SJSA1 (cell line): ENCODE data around the gene TMSB15C. TPM values are rescaled to one million over a fixed set of nuclear protein-coding genes. Genes with fewer than 3 reads are reported as not detected.
A peak's percentile ranks its signal among the peaks of the same experiment; 100 is the strongest.
"Not testable (repeated sequence)": the region's sequence is repeated elsewhere in the genome, so short reads cannot be mapped to it uniquely, and the experiment has no call there.

ENCODE experiments used
- DNase-seq, 2 experiments: peaks; one replicate each; pipeline ENCODE4 v3.0.0-alpha.2; 2015 to 2020; ENCODE audit warnings: low spot score in 2 of 2, low read depth in 1 of 2
- H3K27ac ChIP-seq: fragments of 250-450 bp; sonication (Bioruptor Pico); 2 replicates; pipeline ENCODE4 v1.5.1; 2020; ENCODE audit warnings: mild to moderate bottlenecking, moderate library complexity
- H3K27me3 ChIP-seq: fragments of 250-450 bp; sonication (Bioruptor Pico); replicated peaks from 2 replicates; pipeline ENCODE4 v1.5.1; 2020; ENCODE audit warnings: mild to moderate bottlenecking, moderate library complexity
- H3K36me3 ChIP-seq: fragments of 250-450 bp; sonication (Bioruptor Pico); 2 replicates; pipeline ENCODE4 v1.5.1; 2020; ENCODE audit warnings: mild to moderate bottlenecking
- H3K4me1 ChIP-seq: fragments of 250-450 bp; sonication (Bioruptor Pico); replicated peaks from 2 replicates; pipeline ENCODE4 v1.6.1; 2021; ENCODE audit warnings: mild to moderate bottlenecking
- H3K4me3 ChIP-seq: fragments of 250-450 bp; sonication (Bioruptor Pico); 2 replicates; pipeline ENCODE4 v1.5.1; 2020; ENCODE audit warnings: mild to moderate bottlenecking
- H3K9me3 ChIP-seq: fragments of 250-450 bp; sonication (Bioruptor Pico); replicated peaks from 2 replicates; pipeline ENCODE4 v1.5.1; 2020; ENCODE audit warnings: mild to moderate bottlenecking
- total RNA-seq: library from RNA; depleted of rRNA; stranded (reverse); fragments of >200 nt; shearing (Covaris generic); gene quantifications from 2 replicates; pipeline ENCODE4 v1.2.3, GENCODE V29; 2014; rRNA removed

The TMSB15C gene
- 3.1 and 5.8 TPM in 2 replicates for total RNA-seq

DNA sequence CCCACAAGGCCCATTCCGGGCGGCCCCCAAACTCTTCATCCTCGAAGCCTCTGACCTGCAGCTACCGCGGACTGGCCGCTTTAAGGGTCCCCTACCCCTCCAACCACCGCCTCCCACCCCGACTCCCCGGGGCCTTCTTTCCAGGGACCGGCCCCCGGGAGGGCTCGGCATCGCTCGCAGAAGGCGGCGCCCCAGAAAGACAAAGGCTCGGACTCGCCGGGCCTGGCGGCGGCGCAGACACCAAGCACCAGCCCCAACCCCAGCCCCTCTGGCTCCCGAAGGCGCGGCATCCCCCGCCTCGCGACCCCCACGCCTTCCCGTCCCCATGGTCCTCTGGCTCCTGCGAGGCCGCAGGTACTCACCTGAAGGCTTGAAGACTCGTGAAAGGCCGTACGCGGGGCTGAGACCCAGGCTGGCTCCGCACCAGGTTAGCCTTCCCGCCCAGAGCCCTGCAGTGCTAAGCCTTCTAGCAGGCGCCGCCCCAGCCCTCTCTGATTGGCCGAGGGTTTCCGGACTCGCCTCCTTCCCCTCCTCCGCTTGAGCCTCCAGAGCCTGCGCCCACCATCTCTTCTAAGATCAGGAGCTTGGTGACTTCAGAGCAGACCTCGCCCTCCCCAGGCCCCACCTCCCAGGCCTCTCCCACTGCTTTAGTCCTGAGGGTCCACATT lies at the start of gene TMSB15C:
Gene TMSB15C (minus strand): TSS at position 459 of the 668 bp plus-strand sequence.
- DNase-seq, H3K36me3 ChIP-seq: not testable (repeated sequence)

DNA sequence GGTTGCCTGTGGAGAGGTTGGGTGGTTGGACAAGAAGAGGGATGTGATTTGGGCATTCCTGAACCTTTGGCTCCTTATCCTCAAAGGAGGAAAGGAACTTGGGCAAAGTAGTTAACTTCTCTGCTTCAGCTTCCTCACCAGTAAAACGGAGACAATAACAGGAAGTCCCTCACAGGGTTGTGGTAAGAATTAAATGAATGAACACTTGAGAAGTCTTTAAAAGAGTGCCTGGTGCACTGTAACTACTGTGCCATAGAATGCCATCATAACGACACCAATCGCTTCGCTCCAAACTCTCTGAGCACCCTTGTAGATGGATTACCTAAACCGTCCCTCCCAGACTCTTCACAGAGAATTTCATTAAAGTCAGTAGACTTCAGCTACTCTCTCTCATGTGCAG lies 46.8 kb upstream of the TMSB15C start:
- Histone ChIP-seq H3K9me3 (no peaks in the 10 kb centered on the region), H3K4me3 (no peak overlapping the region)

More for the DNA sequence above, at the start of gene TMSB15C:
- H3K4me1 ChIP-seq, H3K27me3 ChIP-seq, H3K4me3 ChIP-seq, H3K27ac ChIP-seq, H3K9me3 ChIP-seq: not testable (repeated sequence)

DNA sequence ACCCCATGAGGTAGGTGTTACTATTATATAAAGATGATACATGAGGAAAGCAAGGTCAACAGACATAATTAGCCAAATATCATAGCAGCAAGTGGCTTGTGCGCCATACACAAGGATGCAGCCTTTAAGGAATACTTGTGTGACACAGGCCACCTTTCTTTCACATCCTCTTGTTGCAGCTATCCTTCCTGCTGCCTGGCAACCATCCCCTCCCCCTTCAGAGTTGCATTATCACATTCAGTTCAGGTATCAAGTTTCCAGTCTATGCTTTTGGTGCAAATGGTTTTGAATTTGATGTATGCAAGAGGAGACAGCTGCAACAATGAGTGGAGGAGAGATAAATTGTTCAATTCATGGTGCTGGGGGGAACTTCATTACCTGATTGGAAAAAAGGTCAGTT lies 42.7 kb upstream of the TMSB15C start:
- H3K4me1 ChIP-seq: no peaks in the 10 kb centered on the region
- no peaks in the 10 kb centered on the region for H3K27me3 ChIP-seq
- H3K9me3 ChIP-seq: no peaks in the 10 kb centered on the region
- H3K36me3 ChIP-seq: no peaks in the 10 kb centered on the region
- no peak for DNase-seq
- H3K27ac ChIP-seq: no peak overlapping the region
- no peak overlapping the region for H3K4me3 ChIP-seq

More for the DNA sequence above, 46.8 kb upstream of the TMSB15C start:
- Histone ChIP-seq H3K4me1 (no peaks in the 10 kb centered on the region), H3K27me3 (no peaks in the 10 kb centered on the region), H3K27ac (no peak overlapping the region), H3K36me3 (no peaks in the 10 kb centered on the region)
- no peak for DNase-seq

DNA sequence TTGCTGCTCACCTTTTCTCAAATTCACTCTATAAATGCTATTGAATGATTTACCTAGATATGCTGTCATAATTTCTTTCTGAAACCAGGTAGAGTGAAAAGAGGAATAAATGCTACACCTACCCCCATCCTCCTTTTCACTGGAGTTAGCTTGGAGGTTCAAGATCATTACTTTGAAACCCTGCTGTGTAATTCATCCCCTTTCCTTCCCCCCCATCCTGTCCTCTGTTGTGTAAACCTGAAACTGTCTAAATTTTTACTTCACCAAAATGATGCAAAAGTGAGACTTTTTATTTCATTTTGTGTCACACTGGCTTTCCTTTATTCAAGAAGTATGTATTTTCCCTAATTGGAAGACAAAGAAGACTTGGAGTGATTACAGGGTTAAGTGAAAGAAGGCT lies 41.7 kb upstream of the TMSB15C start:
- Histone ChIP-seq H3K4me3 (no peak overlapping the region), H3K4me1 (no peaks in the 10 kb centered on the region), H3K9me3 (no peaks in the 10 kb centered on the region), H3K27ac (no peak overlapping the region), H3K27me3 (no peaks in the 10 kb centered on the region), H3K36me3 (no peaks in the 10 kb centered on the region)
- no peak for DNase-seq

DNA sequence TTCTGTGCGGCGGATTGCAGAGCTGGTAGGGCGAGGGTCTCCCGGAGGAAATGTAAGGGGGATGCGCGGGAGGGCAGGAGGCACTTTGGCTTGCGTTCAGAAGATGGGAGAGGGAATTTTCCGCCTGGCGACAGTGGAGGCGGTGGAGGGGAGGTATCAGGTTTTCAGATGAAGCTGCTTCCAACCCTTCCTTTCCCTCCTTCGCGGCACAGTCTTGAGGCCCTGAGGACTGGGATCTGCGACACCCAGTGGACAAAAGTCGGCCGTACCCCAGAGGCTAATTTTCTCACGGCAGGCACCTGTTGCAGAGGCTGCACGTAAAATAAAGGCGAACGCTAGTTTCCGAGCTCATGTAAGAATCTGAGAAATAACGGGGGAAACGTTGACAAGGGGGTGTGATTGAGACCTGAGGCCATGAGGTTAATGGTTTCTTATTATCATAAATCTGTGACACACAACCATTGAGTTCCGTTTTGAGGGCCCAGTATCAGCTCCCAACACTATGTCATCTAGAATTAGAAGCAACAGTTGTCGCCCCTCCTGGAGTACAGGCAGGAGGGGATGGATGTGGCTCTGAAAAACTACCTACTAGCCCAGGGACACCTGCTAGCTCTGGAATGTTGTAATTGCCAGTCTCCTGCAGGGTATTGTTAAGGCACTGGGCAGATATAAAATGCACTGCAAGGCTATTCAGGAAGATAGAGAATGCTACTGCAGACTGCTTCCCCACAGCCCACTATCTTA lies 37.4 kb upstream of the TMSB15C start:
- peak overlapping the region; percentile 53; the same call in 1 of the 2 replicates for H3K4me3 ChIP-seq
- no peaks in the 10 kb centered on the region for H3K27me3 ChIP-seq
- no peaks in the 10 kb centered on the region for H3K9me3 ChIP-seq
- peak; percentile 33 to 47 for DNase-seq
- no peaks in the 10 kb centered on the region for H3K4me1 ChIP-seq
- no peak overlapping the region for H3K27ac ChIP-seq
- no peaks in the 10 kb centered on the region for H3K36me3 ChIP-seq

DNA sequence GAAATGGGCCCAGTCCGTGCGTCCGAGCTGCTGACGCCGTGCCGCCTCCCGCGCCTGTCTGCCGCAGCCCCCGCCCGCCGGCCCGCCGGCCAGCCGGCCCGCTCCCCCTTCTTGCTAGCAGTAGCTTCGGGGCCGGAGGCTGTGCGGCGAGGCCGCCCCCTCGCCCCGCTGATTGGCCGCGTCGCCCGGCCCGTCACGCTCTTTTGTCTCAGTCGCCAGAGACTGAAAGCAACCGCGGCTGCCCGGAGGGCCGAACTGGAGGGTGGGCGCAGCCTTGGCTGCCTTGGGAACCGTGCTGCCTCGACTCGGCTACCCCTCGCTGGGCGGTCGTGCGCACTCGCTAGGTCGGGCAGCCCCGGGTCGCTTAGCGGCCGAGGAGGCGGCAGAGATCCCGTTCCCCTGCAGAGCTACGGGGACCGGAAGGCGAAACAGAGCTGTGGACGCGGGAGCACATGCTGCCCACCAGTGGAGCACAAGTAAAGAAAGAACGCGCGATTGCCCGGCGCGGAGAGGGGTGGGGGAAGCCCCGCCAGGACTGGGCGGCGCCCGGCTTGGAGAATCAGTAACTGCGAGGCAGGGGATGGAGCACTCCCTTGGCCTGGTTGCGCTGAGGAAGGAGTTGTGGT lies 36.4 kb upstream of the TMSB15C start, which contains the start of gene ZCCHC18:
Gene ZCCHC18 (plus strand): TSS at position 198 of the 626 bp plus-strand sequence. CDS start 1,589 bp downstream, outside the sequence.
- peak within 1 kb of the TSS; percentile 53 for H3K4me3 ChIP-seq
- H3K27me3 ChIP-seq: no peaks in the 10 kb centered on the region
- peak; percentile 54 to 67 for DNase-seq
- no peaks in the 10 kb centered on the region for H3K4me1 ChIP-seq
- no peaks in the 10 kb centered on the region for H3K36me3 ChIP-seq
- H3K9me3 ChIP-seq: no peaks in the 10 kb centered on the region
- no peak within 1 kb of the TSS for H3K27ac ChIP-seq

DNA sequence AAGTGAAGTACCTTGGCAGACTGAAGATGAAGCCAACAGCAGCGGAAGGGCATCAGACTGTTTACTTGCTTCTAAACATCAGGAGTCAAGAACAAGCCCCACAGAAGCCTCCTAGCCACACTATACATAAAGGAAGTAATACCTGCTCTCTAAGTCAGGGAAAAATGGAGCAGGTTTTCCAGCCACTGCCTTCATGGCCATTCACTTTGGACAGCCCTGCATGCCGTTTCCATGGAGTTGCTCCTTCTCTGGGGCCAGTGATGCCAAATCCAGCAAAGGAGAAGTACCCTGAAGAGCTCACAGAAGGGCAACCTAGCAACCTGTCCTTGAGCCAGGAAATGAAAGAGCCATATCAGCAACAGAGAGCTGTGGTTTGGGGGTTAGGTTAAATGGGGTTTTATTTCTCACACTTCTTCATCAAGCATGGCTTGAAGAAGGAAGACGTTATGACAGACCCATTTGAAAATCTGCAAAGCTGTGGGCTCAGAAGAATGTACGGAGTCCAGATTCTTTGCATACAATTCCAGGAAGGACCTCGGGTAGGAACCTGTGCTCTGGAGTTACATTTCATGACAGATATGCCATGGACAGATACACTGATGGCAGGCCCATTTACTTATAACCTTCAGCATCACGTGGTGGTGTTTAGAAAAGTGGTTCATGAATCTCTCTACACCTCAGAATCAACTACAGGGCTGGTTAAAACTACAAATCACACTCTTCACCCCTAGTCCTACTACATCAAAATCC lies 34.6 kb upstream of the TMSB15C start:
- not testable (repeated sequence) for H3K4me1 ChIP-seq, H3K27ac ChIP-seq, H3K9me3 ChIP-seq, H3K4me3 ChIP-seq, H3K36me3 ChIP-seq, DNase-seq, H3K27me3 ChIP-seq

DNA sequence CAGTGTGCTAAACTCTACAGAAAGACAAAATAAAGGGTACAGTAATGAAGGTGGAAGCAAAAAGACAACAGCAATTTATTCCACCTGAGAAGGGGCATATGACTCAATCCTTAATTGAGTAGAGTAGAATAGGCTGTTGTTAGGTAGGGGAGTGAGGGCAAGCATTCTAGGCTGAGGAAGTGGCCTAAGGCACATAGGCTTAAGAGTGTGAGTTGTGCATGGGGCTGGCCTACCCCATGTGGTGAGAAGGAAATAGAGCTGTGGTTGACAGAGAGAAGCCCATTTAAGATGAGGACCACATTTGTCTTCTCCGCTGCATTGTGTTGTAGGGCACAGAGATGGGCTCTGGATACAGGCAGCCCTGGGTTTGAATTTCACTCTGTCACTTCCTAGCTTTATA lies 32.9 kb upstream of the TMSB15C start:
- Histone ChIP-seq H3K36me3 (no peaks in the 10 kb centered on the region), H3K9me3 (no peaks in the 10 kb centered on the region), H3K4me3 (no peak overlapping the region), H3K4me1 (no peaks in the 10 kb centered on the region), H3K27me3 (no peaks in the 10 kb centered on the region), H3K27ac (no peak overlapping the region)
- DNase-seq: no peak

DNA sequence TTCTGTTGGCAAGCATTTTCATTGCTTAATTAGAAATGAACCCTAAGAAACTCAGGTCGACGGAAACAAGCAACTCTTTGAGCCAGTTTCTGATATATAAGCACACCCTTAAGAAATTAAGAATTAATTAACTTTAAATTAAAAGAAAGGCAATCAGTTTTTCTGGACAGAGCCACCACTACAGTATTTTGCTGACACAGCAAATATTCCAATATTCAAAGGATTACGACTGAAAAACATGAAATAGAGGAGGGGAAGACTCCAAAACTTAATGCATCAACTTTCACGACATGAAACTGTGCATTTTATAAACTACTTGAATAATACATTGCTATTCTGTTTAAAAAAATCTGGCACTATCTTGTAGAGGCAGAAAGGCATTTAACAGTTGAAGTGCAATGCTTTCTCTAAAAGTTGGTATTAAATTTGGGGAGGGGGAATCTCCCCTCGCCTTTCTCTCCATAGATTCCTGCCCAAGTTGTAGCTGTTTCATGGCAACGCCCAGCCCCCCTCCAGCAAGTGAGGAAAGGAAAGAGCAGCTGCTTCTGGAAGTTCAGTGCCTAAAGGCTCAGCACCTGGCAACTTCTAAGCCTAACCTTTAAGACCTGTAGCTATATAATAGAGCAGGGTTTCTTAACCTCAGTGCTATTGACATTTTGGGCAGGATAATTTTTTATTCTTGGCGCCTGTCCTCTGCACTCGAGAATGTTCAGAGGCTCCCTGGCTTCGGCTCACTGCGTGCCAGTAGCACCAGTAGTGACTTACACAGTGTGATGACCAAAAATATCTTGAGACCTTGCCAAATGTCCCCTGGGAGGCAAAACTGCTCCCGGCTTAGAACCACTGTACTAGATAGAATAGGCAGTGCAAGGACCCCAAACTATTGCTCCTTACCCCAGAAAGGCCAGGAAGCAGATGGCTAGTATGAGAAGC lies 29.6 kb upstream of the TMSB15C start:
- Histone ChIP-seq H3K9me3 (no peaks in the 10 kb centered on the region), H3K27ac (no peak overlapping the region), H3K4me1 (no peaks in the 10 kb centered on the region), H3K27me3 (no peaks in the 10 kb centered on the region), H3K36me3 (no peaks in the 10 kb centered on the region), H3K4me3 (no peak overlapping the region)
- DNase-seq: no peak

DNA sequence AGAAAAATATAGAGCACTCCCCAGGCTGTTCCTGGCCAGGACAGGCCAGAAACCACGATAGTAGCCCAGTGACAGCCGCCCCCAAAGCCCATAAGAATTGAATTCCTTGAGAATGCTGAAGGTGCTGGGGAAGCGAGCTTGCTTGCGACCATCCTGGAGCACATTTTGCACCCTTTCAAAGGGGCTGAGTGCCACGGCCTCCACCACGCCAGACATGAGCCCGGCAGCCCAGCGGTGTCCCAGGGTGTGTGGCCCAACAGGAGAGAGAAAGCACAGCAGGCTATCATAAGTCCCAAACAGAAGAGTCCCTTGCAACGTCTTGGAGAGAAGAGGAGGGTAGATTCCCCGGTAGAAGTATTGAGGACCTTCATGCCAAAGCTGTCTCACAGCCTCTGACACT lies 28.6 kb upstream of the TMSB15C start:
- H3K27me3 ChIP-seq: no peaks in the 10 kb centered on the region
- no peak for DNase-seq

DNA sequence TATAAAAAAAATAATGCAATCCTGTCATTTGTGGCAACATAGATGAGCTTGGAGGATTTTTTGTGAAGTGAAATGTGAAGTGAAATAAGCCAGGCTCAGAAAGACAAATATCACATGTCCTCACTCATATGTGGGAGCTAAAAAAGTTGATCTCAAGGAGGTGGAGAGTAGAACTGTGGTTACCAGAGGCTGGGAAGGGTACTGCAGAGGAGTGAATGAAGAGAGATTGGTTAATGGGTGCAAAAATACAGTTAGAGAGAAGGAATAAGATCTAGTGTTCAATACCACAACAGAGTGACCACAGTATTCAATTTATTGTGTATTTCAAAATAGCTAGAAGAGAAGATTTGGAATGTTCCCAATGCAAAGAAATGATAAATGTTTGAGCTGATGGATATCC lies 22.9 kb upstream of the TMSB15C start:
- Histone ChIP-seq H3K4me1 (no peaks in the 10 kb centered on the region), H3K36me3 (no peaks in the 10 kb centered on the region), H3K27me3 (no peaks in the 10 kb centered on the region), H3K4me3 (no peak overlapping the region), H3K27ac (no peak overlapping the region), H3K9me3 (no peaks in the 10 kb centered on the region)
- DNase-seq: no peak

More for the DNA sequence above, 28.6 kb upstream of the TMSB15C start:
- H3K4me1 ChIP-seq: no peaks in the 10 kb centered on the region
- H3K9me3 ChIP-seq: no peaks in the 10 kb centered on the region
- no peak overlapping the region for H3K4me3 ChIP-seq
- H3K27ac ChIP-seq: no peak overlapping the region
- no peaks in the 10 kb centered on the region for H3K36me3 ChIP-seq

DNA sequence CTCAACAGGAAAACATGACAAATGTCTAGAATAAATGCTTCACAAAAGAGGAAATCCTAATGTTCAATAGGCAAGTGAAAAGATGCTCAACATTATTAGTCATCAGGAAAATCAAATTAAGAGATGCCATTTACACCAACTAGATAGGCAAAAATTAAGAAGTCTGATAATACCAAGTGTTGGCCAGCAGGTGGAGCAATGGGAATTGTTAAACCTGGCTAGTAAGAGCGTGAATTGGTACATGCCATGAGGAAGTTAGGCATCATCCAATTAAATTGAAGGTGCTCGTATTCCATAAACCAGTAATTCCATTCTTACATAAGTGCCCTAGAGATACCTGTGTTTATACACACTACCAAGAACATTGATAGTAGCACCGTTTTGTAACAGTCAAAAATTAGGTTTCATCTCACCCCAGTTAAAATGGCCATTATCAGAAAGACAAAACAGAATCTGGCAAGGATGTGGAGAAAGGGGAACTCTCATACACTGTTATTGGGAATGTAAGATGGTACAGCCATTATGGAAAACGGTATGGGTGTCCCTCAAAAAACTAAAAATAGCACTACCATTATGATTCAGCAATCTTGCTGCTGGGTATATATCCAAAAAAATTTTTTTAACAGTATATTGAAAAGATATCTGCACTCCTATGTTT lies 22.2 kb upstream of the TMSB15C start:
- H3K9me3 ChIP-seq: no peaks in the 10 kb centered on the region
- no peak overlapping the region for H3K27ac ChIP-seq
- no peak overlapping the region for H3K4me3 ChIP-seq
- no peaks in the 10 kb centered on the region for H3K27me3 ChIP-seq
- DNase-seq: peak in 1 of 2 experiments; percentile 10
- no peaks in the 10 kb centered on the region for H3K4me1 ChIP-seq
- no peaks in the 10 kb centered on the region for H3K36me3 ChIP-seq
